Right lobe of liver (tissue), 6 donors: Measurements from ENCODE around the gene GABARAPL2. TPM values are rescaled to one million over a fixed set of nuclear protein-coding genes. Genes with fewer than 3 reads are reported as not detected.
A peak's percentile ranks its signal among the peaks of the same experiment; 100 is the strongest.
"Not testable (repeated sequence)": the region's sequence is repeated elsewhere in the genome, so short reads cannot be mapped to it uniquely, and the experiment has no call there.

Experiments
- ATAC-seq, 4 donors: fragments of 200-7000 bp; cut with Tn5 transposase; one replicate each; pipeline ENCODE4 v1.9.1; 2020; ENCODE audit warnings: mild to moderate bottlenecking in 4 of 4, moderate library complexity in 4 of 4
- DNase-seq, 3 donors: peaks; one replicate each; pipeline ENCODE4 v3.0.0-alpha.2; 2020
- H3K27ac ChIP-seq, 3 donors: fragments of 200-600 bp; one replicate each; pipeline ENCODE4 v1.8.0; 2022
- H3K27me3 ChIP-seq, 2 donors: fragments of 200-600 bp; one replicate each; pipeline ENCODE4 v1.8.0; 2022
- H3K36me3 ChIP-seq, 4 donors: fragments of 200-600 bp; sonication (generic) in 1 of 4; one replicate each; pipeline versions ENCODE4 v1.5.1 to v1.8.0; 2017 to 2022; ENCODE audit warnings: control low read depth in 1 of 4
- H3K4me1 ChIP-seq, 4 donors: fragments of 200-600 bp; sonication (generic) in 1 of 4; one replicate each; pipeline versions ENCODE4 v1.5.1 to v1.8.0; 2017 to 2022; ENCODE audit warnings: control low read depth in 1 of 4
- H3K4me3 ChIP-seq, 3 donors: fragments of 200-600 bp; one replicate each; pipeline ENCODE4 v1.8.0; 2022
- H3K9me3 ChIP-seq, 4 donors: fragments of 200-600 bp; sonication (generic) in 1 of 4; one replicate each; pipeline versions ENCODE4 v1.5.1 to v1.8.0; 2017 to 2022; ENCODE audit warnings: control low read depth in 1 of 4
- POLR2A ChIP-seq: fragments of 450-650 bp; IDR thresholded peaks from one replicate; pipeline ENCODE4 v1.6.1; 2017; ENCODE audit warnings: antibody characterized with exemption, mild to moderate bottlenecking
- WGBS: methylation state at CpG from one replicate; pipeline ENCODE4 v1.1.6; 2018; ENCODE audit warnings: low coverage, low lambda C conversion rate; ENCODE audit not compliant: insufficient coverage; ENCODE audit errors: missing lambda C conversion rate; 5-methylcytosine and 5-hydroxymethylcytosine counted together
- intact Hi-C, 2 donors: fragments of 100-400 bp; cut with DNase I; formaldehyde crosslinking; loops; one replicate each; pipeline versions ENCODE4 v1.11.2 to v1.14.1; 2022
- total RNA-seq, 6 experiments: library from RNA; depleted of rRNA in 2 of 6; stranded (reverse); fragments of >200 nt in 2 of 6; fragmentation: NEBNext Ultra II Directional in 3 of 6; extraction: Animal tissue kit (Norgen Biotek cat#: 25700) in 3 of 6; gene quantifications; one replicate each; pipeline versions ENCODE4 v1.1.0 to v1.2.4, GENCODE V29; 2016 to 2023
- TF ChIP-seq, protein P1 (sequence below), 4 donors: fragments of 200-600 bp in 3 of 4; fragments of 450-650 bp in 1 of 4; IDR thresholded peaks; one replicate each; pipeline versions ENCODE4 v1.5.1 to v1.8.0; 2016 to 2022; ENCODE audit warnings: antibody characterized with exemption in 4 of 4, mild to moderate bottlenecking in 2 of 4
- donor health status: DM: no; HTN: yes; CAD: no.
- donor health status: DM: no; HTN: no; CAD: no.
- donor health status: DM: no; HTN: no; CAD: no.
- donor health status: DM: no; HTN: yes; CAD: no.
- donor health status: DM: no; HTN: yes; CAD: no.

GABARAPL2 gene
- total RNA-seq, 6 experiments from 2014 or later, result 33.4 to 46.5 (median 42.4) TPM

DNA sequence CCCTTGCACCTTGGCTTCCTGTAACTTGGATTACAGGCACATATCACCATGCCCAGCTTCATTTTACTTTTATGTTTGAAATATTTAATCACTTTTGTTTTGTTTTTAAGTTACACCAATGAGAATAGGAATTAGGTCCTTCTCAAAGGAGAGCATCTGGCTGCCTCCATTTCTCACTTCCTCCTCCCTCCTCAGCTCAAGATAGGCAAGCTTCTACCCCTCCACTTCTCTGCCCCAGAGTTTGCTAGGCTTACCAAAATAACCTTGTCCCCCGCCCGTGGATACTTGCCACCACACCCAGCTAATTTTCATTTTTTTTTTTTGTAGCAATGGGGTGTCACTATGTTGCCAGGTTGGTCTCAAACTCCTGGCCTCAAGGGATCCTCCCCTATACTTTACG is 17.9 kb downstream of the GABARAPL2 start:
- WGBS, result 92% methylated on average over 3 of the region's 3 CpGs
- no peak for TF ChIP-seq POLR2A
- TF ChIP-seq, protein P1, sequence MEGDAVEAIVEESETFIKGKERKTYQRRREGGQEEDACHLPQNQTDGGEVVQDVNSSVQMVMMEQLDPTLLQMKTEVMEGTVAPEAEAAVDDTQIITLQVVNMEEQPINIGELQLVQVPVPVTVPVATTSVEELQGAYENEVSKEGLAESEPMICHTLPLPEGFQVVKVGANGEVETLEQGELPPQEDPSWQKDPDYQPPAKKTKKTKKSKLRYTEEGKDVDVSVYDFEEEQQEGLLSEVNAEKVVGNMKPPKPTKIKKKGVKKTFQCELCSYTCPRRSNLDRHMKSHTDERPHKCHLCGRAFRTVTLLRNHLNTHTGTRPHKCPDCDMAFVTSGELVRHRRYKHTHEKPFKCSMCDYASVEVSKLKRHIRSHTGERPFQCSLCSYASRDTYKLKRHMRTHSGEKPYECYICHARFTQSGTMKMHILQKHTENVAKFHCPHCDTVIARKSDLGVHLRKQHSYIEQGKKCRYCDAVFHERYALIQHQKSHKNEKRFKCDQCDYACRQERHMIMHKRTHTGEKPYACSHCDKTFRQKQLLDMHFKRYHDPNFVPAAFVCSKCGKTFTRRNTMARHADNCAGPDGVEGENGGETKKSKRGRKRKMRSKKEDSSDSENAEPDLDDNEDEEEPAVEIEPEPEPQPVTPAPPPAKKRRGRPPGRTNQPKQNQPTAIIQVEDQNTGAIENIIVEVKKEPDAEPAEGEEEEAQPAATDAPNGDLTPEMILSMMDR (IDR thresholded peaks at IDR 0.05), result no peak
- no peaks in the 10 kb centered on the region for H3K4me1 ChIP-seq
- no peak overlapping the region for H3K4me3 ChIP-seq
- ATAC-seq, result no peak
- no peak for DNase-seq
- no peaks in the 10 kb centered on the region for H3K27me3 ChIP-seq
- peaks cover 0 to 10% (median 2%) of the 10 kb centered on the region in 4 donors for H3K36me3 ChIP-seq
- no peaks in the 10 kb centered on the region for H3K9me3 ChIP-seq
- intact Hi-C loops, result no loop called here
- no peak overlapping the region for H3K27ac ChIP-seq

DNA sequence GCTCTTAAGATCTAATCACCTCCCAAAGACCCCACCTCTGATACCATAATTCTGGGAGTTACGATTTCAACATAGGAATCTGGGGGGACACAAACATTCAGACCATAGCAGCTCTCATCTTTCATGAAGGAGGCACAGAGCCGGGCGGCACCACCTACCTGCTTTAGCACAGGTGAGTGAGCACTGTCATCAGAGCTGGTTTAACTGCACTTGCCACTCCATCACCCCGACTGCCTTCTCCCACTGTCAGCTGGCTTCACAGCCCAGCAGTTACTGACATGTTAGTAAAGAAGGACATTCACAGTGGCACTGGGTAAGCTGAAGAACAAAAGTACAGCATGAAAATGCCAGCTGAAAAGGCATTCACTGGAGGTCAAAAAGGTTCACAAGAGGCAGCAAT is 22.5 kb downstream of the GABARAPL2 start:
- no peak for ATAC-seq
- no peaks in the 10 kb centered on the region for H3K4me1 ChIP-seq
- no peak overlapping the region for H3K4me3 ChIP-seq
- intact Hi-C loops, result no loop called here
- TF ChIP-seq POLR2A, result no peak
- TF ChIP-seq, protein P1 (IDR thresholded peaks at IDR 0.05), result no peak
- H3K27me3 ChIP-seq, result no peaks in the 10 kb centered on the region
- WGBS, result 92% methylated on average over 3 of the region's 4 CpGs
- no peaks in the 10 kb centered on the region for H3K9me3 ChIP-seq
- H3K27ac ChIP-seq, result no peak overlapping the region
- no peak for DNase-seq
- H3K36me3 ChIP-seq, result no peaks in the 10 kb centered on the region

DNA sequence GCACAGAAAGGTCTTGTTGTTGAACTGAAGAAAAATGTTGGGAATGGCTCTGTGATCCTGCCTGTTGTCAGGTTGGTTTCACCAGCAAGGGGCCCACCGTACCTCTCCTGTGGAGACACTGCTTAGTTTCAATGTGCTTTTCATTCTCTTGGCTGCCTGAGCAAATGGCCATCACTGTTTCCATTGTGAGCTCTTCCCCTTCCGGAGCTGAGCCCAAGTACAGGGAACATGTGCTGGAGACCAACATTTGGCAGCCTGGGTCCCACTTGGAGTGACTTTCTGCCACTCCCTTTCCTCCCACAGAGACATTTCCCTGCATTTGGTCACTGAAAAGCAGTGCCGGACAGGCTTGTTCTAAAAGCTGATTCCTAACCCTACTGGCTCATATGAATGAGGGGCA is 23.1 kb downstream of the GABARAPL2 start:
- no peak for ATAC-seq
- WGBS, result 69% methylated on average over 3 of the region's 3 CpGs
- DNase-seq, result no peak
- no peaks in the 10 kb centered on the region for H3K27me3 ChIP-seq
- no peaks in the 10 kb centered on the region for H3K4me1 ChIP-seq
- H3K9me3 ChIP-seq, result no peaks in the 10 kb centered on the region
- no peaks in the 10 kb centered on the region for H3K36me3 ChIP-seq
- intact Hi-C loops, result no loop called here
- TF ChIP-seq POLR2A, result no peak
- TF ChIP-seq, protein P1 (IDR thresholded peaks at IDR 0.05), result no peak
- no peak overlapping the region for H3K27ac ChIP-seq
- H3K4me3 ChIP-seq, result no peak overlapping the region

DNA sequence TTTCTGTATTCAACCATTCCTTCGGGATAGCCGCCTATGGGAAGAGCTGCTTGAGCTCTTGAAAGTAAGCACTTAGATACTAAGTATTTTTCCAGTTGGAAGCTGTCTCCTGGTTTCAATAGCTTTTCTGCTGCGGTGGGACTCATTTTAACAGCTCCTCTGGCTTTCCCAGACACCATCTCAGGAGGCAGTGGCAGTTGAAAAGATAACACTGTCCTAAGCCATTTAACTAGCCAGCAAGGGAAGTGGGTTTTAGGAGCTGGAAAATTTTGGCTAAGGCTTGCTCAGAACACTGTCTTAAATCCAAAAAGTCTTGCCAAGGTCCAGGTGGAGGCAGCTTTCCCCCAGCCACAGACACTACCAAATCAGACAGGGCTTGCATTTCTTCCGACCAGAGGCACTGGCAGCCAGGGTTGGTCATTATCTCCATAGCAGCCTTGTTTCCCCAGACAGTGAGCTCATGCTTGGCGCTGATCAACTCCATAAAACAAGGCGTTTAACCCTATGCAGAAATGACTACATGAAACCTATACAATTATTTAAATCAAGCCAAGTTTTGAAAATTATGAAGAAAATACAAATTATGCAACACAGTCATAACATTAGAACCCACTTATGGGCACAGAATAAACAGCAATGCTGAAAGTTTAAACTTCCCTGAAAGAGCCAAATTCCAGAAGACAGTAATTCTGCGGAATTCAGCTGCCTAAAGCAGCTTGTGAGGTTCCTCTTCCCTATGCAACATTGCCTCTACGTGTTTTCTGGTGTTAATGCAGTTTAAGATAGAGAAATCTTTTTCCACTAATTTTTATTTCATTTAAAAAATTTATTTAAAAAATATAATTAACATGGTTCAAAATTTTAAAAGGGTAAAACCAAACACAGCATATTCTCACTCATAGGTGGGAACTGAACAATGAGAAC is 25.0 kb downstream of the GABARAPL2 start:
- no peak overlapping the region for H3K4me3 ChIP-seq
- H3K27me3 ChIP-seq, result no peaks in the 10 kb centered on the region
- WGBS, result 78% methylated on average over 7 of the region's 8 CpGs
- H3K9me3 ChIP-seq, result no peaks in the 10 kb centered on the region
- TF ChIP-seq POLR2A, result no peak
- TF ChIP-seq, protein P1 (IDR thresholded peaks at IDR 0.05), result peak in 1 of 4 donors; percentile 3
- DNase-seq, result no peak
- no peaks in the 10 kb centered on the region for H3K4me1 ChIP-seq
- ATAC-seq, result no peak
- intact Hi-C loops, result no loop called here
- H3K36me3 ChIP-seq, result no peaks in the 10 kb centered on the region
- H3K27ac ChIP-seq, result peak overlapping the region in 1 of 3 donors; percentile 23

DNA sequence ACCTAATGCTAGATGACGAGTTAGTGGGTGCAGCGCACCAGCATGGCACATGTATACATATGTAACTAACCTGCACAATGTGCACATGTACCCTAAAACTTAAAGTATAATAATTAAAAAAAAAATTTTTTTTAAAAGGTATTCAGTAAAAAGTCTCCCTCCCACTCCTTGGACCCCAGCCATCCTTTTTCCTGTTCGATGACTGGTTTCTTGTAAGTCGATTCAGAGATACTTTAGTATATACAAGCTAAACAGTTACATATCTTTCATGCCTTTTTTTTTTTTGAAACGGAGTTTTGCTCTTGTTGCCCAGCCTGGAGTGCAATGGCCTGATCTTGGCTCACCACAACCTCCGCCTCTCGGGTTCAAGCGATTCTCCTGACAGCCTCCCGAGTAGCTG is 25.7 kb downstream of the GABARAPL2 start:
- H3K27ac ChIP-seq, H3K4me3 ChIP-seq, intact Hi-C loops, H3K27me3 ChIP-seq, ATAC-seq, DNase-seq, H3K36me3 ChIP-seq, H3K9me3 ChIP-seq, H3K4me1 ChIP-seq: not testable (repeated sequence)
- WGBS, result 59% methylated on average over 7 of the region's 9 CpGs
